Stimulated activated CD4-positive, alpha-beta T cell treated with anti-CD3 and anti-CD28 coated beads, Interleukin-4, amount 100 ng/mL, for 24 hours (primary cell): ENCODE results near the gene MCUB.
"Not testable (repeated sequence)": the region's sequence is repeated elsewhere in the genome, so short reads cannot be mapped to it uniquely, and the experiment has no call there.

Source experiments
- DNase-seq: peaks from one replicate; pipeline ENCODE4 v3.0.0-alpha.2; 2020

MCUB gene

GRCh38 chr4:109631532-109632108 is 71.6 kb downstream of the MCUB start:
- DNase-seq = no peak

- no peak for DNase-seq
Observed at GRCh38 chr4:109640644-109641043, 80.6 kb downstream of the MCUB start.

- DNase-seq = no peak
Observed at GRCh38 chr4:109645874-109646710, 86.0 kb downstream of the MCUB start.

- DNase-seq = no peak
Observed at GRCh38 chr4:109648266-109648996, 88.4 kb downstream of the MCUB start.

GRCh38 chr4:109648997-109649575 is 89.0 kb downstream of the MCUB start:
- no peak for DNase-seq

GRCh38 chr4:109649872-109650271 is 89.8 kb downstream of the MCUB start:
- peak; percentile 20 for DNase-seq

- DNase-seq = no peak
Observed at GRCh38 chr4:109655396-109655795, 95.3 kb downstream of the MCUB start.

GRCh38 chr4:109657854-109658418 is 97.9 kb downstream of the MCUB start:
- no peak for DNase-seq

GRCh38 chr4:109658871-109659410 is 98.9 kb downstream of the MCUB start:
- no peak for DNase-seq

GRCh38 chr4:109662116-109662515 is 102.1 kb downstream of the MCUB start:
- no peak for DNase-seq

- DNase-seq = no peak
Observed at GRCh38 chr4:109662771-109663170, 102.7 kb downstream of the MCUB start.

GRCh38 chr4:109665783-109666485 is 105.9 kb downstream of the MCUB start:
- DNase-seq = no peak

- peak; percentile 48 for DNase-seq
Observed at GRCh38 chr4:109671350-109671749, 111.3 kb downstream of the MCUB start.

GRCh38 chr4:109672169-109672930 is 112.3 kb downstream of the MCUB start:
- no peak for DNase-seq

- DNase-seq = no peak
Observed at GRCh38 chr4:109673303-109673702, 113.3 kb downstream of the MCUB start.

- DNase-seq = no peak
Observed at GRCh38 chr4:109675181-109675580, 115.1 kb downstream of the MCUB start.

- no peak for DNase-seq
Observed at GRCh38 chr4:109675843-109676242, 115.8 kb downstream of the MCUB start.

- DNase-seq = no peak
Observed at GRCh38 chr4:109676886-109677285, 116.8 kb downstream of the MCUB start.

GRCh38 chr4:109678472-109678871 is 118.4 kb downstream of the MCUB start:
- not testable (repeated sequence) for DNase-seq

- not testable (repeated sequence) for DNase-seq
Observed at GRCh38 chr4:109678925-109679324, 118.9 kb downstream of the MCUB start.

GRCh38 chr4:109682875-109683274 is 122.8 kb downstream of the MCUB start:
- DNase-seq = no peak
